Esophagus muscularis mucosa (tissue), 4 donors: ENCODE data around the gene AVL9. TPM values are rescaled to one million over a fixed set of nuclear protein-coding genes. Genes with fewer than 3 reads are reported as not detected.

Experiments
- DNase-seq: peaks from one replicate; pipeline ENCODE4 v3.0.0-alpha.2; 2017; ENCODE audit errors: extremely low spot score
- H3K27ac ChIP-seq, 4 donors: fragments of 200-600 bp; sonication (generic); replicated peaks in 1 of 4; 1 replicate in 3 of 4; 2 replicates in 1 of 4; pipeline ENCODE4 v1.5.1; 2016 to 2019; ENCODE audit warnings: mild to moderate bottlenecking in 1 of 4
- H3K27me3 ChIP-seq, 4 donors: fragments of 200-600 bp; sonication (generic); one replicate each; pipeline versions ENCODE4 v1.5.1 to v1.6.0; 2016 to 2019
- H3K36me3 ChIP-seq, 4 donors: fragments of 200-600 bp; sonication (generic); one replicate each; pipeline ENCODE4 v1.5.1; 2016 to 2019
- H3K4me1 ChIP-seq, 4 donors: fragments of 200-600 bp; sonication (generic); one replicate each; pipeline ENCODE4 v1.5.1; 2016 to 2019
- H3K4me3 ChIP-seq, 4 donors: fragments of 200-600 bp; sonication (generic); 1 replicate in 2 of 4; 2 replicates in 2 of 4; pipeline ENCODE4 v1.5.1; 2016 to 2019; ENCODE audit warnings: mild to moderate bottlenecking in 4 of 4, moderate library complexity in 1 of 4
- H3K9me3 ChIP-seq, 4 donors: fragments of 200-600 bp; sonication (generic); 1 replicate in 3 of 4; 2 replicates in 1 of 4; pipeline ENCODE4 v1.5.1; 2016 to 2019
- EP300 ChIP-seq: sonication (generic); formaldehyde crosslinking; IDR thresholded peaks from one replicate; pipeline ENCODE4 v1.6.1; 2017; ENCODE audit warnings: antibody characterized with exemption
- POLR2A ChIP-seq: fragments of 450-650 bp; IDR thresholded peaks from one replicate; pipeline ENCODE4 v1.6.1; 2017; ENCODE audit warnings: antibody characterized with exemption, moderate library complexity, mild to moderate bottlenecking, low read depth
- POLR2AphosphoS5 ChIP-seq, 2 donors: sonication (generic); formaldehyde crosslinking; IDR thresholded peaks; one replicate each; pipeline ENCODE4 v1.6.1; 2017; ENCODE audit warnings: antibody characterized with exemption in 2 of 2
- WGBS: methylation state at CpG from one replicate; pipeline ENCODE4 v1.1.5; 2018; 5-methylcytosine and 5-hydroxymethylcytosine counted together
- intact Hi-C: fragments of 100-400 bp; cut with DNase I; formaldehyde crosslinking; loops from one replicate; pipeline ENCODE4 v1.15.1; 2023
- total RNA-seq, 4 donors: library from RNA; depleted of rRNA; stranded (reverse); fragments of >200 nt; gene quantifications; one replicate each; pipeline versions ENCODE4 v1.1.0 to v1.2.1, GENCODE V29; 2016
- TF ChIP-seq, protein P1 (sequence below), 3 experiments: fragments of 200-600 bp in 2 of 3; fragments of 450-650 bp in 1 of 3; sonication (generic) in 2 of 3; IDR thresholded peaks; one replicate each; pipeline ENCODE4 v1.5.1; 2017 to 2019; ENCODE audit warnings: antibody characterized with exemption in 3 of 3, mild to moderate bottlenecking in 2 of 3, moderate library complexity in 1 of 3

The AVL9 gene
- total RNA-seq, 4 donors from 2014 or later, result 18.8 to 27.7 (median 21.3) TPM

GRCh38 chr7:32470871-32471270, 24.4 kb upstream of the AVL9 start:
- H3K27me3 ChIP-seq, result no peaks in the 10 kb centered on the region
- WGBS, result 83% methylated on average over 5 of the region's 5 CpGs
- H3K9me3 ChIP-seq, result no peaks in the 10 kb centered on the region
- no peak overlapping the region for H3K4me3 ChIP-seq
- H3K36me3 ChIP-seq, result no peaks in the 10 kb centered on the region
- DNase-seq, result no peak
- intact Hi-C loops, result no loop called here
- H3K4me1 ChIP-seq, result no peaks in the 10 kb centered on the region
- TF ChIP-seq POLR2A (no peak), EP300 (no peak)
- H3K27ac ChIP-seq, result no peak overlapping the region

DNA sequence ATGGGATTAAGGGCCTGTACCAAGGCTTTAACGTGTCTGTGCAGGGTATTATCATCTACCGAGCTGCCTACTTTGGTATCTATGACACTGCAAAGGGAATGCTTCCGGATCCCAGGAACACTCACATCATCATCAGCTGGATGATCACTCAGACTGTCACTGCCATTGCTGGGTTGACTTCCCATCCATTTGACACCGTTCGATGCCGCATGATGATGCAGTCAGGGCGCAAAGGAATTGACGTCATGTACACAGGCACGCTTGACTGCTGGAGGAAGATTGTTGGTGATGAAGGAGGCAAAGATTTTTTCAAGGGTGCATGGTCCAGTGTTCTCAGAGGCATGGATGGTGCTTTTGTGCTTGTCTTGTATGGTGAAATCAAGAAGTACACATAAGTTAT, 23.3 kb upstream of the AVL9 start:
- intact Hi-C loops, result no loop called here
- no peak overlapping the region for H3K4me3 ChIP-seq
- no peak overlapping the region for H3K27ac ChIP-seq
- no peaks in the 10 kb centered on the region for H3K36me3 ChIP-seq
- H3K4me1 ChIP-seq, result no peaks in the 10 kb centered on the region
- TF ChIP-seq, protein P1, sequence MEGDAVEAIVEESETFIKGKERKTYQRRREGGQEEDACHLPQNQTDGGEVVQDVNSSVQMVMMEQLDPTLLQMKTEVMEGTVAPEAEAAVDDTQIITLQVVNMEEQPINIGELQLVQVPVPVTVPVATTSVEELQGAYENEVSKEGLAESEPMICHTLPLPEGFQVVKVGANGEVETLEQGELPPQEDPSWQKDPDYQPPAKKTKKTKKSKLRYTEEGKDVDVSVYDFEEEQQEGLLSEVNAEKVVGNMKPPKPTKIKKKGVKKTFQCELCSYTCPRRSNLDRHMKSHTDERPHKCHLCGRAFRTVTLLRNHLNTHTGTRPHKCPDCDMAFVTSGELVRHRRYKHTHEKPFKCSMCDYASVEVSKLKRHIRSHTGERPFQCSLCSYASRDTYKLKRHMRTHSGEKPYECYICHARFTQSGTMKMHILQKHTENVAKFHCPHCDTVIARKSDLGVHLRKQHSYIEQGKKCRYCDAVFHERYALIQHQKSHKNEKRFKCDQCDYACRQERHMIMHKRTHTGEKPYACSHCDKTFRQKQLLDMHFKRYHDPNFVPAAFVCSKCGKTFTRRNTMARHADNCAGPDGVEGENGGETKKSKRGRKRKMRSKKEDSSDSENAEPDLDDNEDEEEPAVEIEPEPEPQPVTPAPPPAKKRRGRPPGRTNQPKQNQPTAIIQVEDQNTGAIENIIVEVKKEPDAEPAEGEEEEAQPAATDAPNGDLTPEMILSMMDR (IDR thresholded peaks at IDR 0.05), result no peak
- TF ChIP-seq EP300 (no peak), POLR2A (no peak), POLR2AphosphoS5 (IDR thresholded peaks at IDR 0.05) (no peak)
- H3K9me3 ChIP-seq, result no peaks in the 10 kb centered on the region
- no peaks in the 10 kb centered on the region for H3K27me3 ChIP-seq
- peak; percentile 45 for DNase-seq
- WGBS, result 90% methylated on average over 8 of the region's 9 CpGs

DNA sequence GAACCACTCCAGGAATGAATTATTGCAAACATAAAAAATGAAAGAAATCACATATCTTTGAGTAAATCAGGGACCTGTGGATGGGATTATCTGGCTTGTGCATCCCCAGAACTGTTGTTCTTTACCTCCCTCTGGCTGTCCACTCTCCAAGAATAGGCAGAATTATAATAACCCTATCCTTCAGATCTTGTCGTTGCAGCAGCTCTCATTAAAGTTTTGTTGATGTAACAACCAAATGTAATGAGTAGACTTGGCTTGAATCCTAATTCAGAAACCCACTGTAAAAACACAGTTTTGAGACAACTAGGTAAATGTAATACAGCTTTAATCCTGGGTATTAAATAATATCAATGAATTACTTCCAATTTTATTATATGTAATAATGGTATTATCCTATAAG, 21.3 kb upstream of the AVL9 start:
- H3K9me3 ChIP-seq, result no peaks in the 10 kb centered on the region
- WGBS, result 50% methylated on average over 1 of the region's 1 CpG
- H3K27me3 ChIP-seq, result no peaks in the 10 kb centered on the region
- no peaks in the 10 kb centered on the region for H3K4me1 ChIP-seq
- H3K4me3 ChIP-seq, result no peak overlapping the region
- DNase-seq, result no peak
- intact Hi-C loops, result no loop called here
- TF ChIP-seq POLR2A (no peak), EP300 (no peak), POLR2AphosphoS5 (IDR thresholded peaks at IDR 0.05) (no peak)
- TF ChIP-seq, protein P1 (IDR thresholded peaks at IDR 0.05), result no peak
- no peak overlapping the region for H3K27ac ChIP-seq
- H3K36me3 ChIP-seq, result no peaks in the 10 kb centered on the region

DNA sequence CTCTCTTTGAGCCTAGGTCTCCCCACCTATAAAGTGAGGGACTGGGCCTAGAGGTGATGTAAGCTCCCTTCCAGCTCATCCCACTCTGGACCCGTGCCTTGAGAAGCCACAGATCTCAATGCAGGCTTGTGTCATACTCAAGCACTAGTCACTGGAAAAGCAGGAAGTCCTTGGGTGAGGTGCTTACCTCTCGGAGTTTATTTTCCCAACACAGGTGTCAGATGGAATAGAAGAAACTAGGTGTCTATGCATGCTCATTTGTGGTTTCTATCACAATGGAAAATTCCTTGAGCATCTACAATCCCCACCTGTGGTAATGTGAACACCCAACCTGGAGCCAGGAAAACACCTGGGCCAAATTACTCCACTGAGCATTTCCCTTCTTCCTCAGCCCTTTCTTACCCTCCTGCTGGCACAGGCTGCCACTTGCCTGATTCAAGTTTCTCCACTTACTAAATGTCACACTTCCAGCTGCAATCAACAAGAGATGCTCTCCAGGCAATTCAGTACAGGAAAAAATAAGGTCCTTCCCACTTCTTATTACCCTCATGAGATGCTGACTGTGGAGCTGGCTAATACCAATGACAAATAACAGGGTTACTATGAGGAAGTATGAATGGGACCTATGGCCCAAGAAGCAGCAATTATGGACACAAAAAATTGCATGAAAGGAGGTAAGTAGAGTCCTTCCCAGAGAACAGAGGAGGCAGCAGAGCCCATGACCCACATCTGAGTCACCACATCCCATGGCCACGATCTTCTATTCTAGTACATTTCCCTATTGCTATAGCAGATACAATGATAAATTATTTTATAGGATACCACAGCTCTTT, 18.3 kb upstream of the AVL9 start:
- H3K27ac ChIP-seq, result no peak overlapping the region
- no peak overlapping the region for H3K4me3 ChIP-seq
- WGBS, result 76% methylated on average over 3 of the region's 3 CpGs
- H3K36me3 ChIP-seq, result no peaks in the 10 kb centered on the region
- H3K9me3 ChIP-seq, result no peaks in the 10 kb centered on the region
- peak; percentile 26 for DNase-seq
- no peaks in the 10 kb centered on the region for H3K27me3 ChIP-seq
- intact Hi-C loops, result no loop called here
- no peaks in the 10 kb centered on the region for H3K4me1 ChIP-seq
- TF ChIP-seq POLR2A, result no peak
- TF ChIP-seq, protein P1 (IDR thresholded peaks at IDR 0.05), result no peak
- no peak for TF ChIP-seq EP300
- no peak for TF ChIP-seq POLR2AphosphoS5 (IDR thresholded peaks at IDR 0.05)

- Histone ChIP-seq H3K4me1 (no peaks in the 10 kb centered on the region), H3K36me3 (no peaks in the 10 kb centered on the region), H3K27me3 (no peaks in the 10 kb centered on the region), H3K9me3 (no peaks in the 10 kb centered on the region), H3K27ac (no peak overlapping the region), H3K4me3 (no peak overlapping the region)
- WGBS, result 100% methylated on average over 1 of the region's 1 CpG
- intact Hi-C loops, result no loop called here
- DNase-seq, result no peak
- TF ChIP-seq, protein P1 (IDR thresholded peaks at IDR 0.05), result no peak
- TF ChIP-seq POLR2AphosphoS5 (IDR thresholded peaks at IDR 0.05), result no peak
- TF ChIP-seq EP300, result no peak
- no peak for TF ChIP-seq POLR2A
These were observed 17.7 kb upstream of the AVL9 start for GRCh38 chr7:32477649-32477980.
